ENCODE results near the gene HIBCH.
"Not testable (repeated sequence)": the region's sequence is repeated elsewhere in the genome, so short reads cannot be mapped to it uniquely, and the experiment has no call there.

HIBCH gene

DNA sequence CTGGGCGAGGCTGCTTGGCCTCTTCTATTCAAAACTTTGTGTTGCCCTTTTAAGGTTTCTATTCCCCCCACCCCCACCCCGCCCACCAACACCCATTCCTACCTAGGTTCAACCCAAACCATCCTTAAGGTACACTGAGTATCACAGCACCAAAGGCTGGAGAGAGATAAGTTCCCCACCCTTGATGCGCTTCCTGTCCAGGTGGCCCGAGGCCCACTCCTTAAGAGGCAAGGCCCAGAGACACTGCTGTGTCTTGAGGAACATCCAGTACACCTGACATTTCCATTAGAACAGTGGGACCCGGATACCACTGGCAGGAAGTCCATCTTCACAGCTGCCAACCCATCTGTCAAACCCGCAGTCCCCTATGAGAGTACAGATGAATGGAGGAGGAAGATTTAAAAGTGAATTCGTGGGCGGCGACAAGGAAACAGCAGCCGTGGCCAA is 23.5 kb upstream of the HIBCH start:
- no peak for DNase-seq (ENCODE audit: low read depth in 2 of 2)

DNA sequence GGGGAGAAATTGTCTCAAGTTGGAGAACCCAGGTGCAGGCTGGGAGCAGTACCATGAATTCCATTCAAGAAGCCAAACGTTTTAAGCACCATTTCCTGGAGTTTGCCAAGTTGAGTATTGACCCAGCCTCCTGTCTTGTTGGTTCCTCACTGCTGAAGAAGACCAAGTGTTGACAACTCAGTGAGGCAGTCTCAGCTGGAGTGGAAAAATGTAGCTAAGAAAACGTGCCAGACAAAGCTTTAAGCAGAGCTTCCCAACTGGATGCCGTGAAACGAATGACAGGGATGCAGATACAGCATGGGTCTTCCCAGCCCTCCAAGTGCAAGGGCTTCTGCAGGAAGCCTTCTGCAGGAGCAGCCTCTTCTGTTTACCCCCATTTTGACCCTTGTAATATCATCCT is 23.0 kb upstream of the HIBCH start:
- no peak for DNase-seq (ENCODE audit: low read depth in 2 of 2)

DNA sequence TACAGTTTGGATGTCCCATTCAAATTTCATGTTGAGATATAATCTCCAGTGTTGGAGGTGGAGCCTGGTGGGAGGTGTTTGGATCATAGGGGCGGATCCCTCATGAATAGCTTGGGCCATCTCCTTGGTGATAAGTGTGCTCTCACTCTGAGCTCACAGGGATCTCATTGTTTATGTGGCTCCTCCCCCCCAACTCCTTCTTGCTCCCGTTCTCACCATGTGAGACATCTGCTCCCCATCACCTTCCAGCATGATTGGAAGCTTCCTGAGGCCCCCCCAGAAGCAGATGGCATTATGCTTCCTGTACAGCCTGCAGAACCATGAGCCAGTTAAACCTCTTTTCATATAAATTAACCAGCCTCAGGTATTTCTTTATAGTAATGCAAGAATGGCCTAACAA is 20.7 kb upstream of the HIBCH start:
- no peak for DNase-seq (ENCODE audit: low read depth in 2 of 2)

DNA sequence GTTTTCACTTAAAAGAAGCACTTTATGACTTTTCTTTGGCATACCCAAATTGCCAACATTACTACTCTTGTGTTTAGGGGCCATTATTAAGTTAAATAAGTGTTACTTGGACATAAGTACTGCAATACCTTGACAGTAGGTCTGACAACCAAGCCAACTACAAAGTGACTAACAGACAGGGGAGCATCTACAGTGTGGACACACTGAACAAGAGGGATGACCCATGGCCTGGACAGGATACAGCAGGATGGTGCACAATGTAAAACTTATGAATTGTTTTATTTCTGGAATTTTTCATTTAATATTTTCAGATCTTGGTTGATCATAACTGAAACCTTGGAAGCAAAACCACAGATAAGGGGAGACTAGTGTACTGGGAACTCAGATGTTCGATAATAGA is 19.8 kb upstream of the HIBCH start:
- no peak for DNase-seq (ENCODE audit: low read depth in 2 of 2)

DNA sequence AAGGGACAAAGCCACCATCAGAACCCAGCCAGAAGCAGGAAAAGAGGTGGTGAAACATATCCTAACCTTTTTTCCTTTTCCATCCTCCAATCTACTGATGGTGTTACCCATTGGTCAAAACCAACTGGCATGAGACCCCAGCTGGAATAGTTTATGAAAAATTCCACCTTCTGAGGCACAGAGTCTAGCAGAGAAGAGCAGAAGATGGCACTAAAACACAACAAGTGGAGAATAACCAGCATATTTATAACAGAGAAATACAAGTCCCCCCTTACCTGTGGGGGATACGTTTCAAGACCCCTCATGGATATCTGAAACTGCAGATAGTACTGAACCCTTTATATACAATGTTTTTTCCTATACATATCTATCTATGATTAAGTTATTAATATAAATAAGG is 18.8 kb upstream of the HIBCH start:
- no peak for DNase-seq (ENCODE audit: low read depth in 2 of 2)

DNA sequence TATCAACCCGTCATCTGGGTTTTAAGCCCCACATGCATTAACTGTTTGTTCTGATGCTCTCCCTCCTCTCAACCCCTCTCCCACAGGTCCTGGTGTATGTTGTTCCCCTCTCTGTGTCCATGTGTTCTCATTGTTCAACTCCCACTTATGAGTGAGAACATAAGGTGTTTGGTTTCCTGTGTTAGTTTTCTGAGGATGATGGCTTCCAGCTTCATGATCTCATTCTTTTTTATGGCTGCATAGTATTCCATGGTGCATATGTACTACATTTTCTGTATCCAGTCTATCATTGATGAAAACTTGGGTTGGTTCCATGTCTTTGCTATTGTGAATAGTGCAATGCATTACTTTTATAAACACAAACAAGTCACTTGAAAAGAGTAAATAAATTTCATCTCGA is 16.8 kb upstream of the HIBCH start:
- no peak for DNase-seq (ENCODE audit: low read depth in 2 of 2)

DNA sequence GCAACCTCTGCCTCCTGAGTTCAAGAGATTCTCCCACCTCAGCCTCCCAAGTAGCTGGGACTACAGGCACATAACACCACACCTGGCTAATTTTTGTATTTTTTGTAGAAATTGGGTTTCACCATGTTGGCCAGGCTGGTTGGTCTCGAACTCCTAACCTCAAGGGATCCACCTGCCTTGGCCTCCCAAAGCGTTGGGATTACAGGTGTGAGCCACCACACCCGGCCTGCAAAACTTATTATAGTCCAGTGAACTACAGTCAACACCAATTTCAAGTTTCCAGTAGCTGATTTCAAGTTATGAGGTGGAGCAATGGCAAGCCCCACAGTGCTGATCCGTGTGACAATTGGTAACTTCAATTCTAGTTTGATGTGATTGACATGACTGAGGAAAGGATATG is 16.0 kb upstream of the HIBCH start:
- DNase-seq (ENCODE audit: low read depth in 2 of 2): not testable (repeated sequence)

DNA sequence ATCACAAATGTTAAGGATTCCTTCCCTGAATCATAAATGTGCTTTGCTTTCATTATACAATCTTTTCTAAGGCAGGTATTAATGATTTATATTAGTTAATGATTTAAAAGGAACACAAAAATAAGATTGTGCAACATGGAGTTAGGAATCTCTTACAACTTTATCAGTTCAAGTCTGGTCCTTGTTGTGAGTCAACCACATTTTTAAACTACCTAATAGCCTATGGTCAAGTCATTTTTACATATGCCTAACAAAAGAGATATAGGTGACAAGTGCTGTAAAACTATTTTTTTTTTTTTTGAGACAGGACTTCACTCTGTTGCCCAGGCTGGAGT is 15.6 kb upstream of the HIBCH start:
- no peak for DNase-seq (ENCODE audit: low read depth in 2 of 2)

DNA sequence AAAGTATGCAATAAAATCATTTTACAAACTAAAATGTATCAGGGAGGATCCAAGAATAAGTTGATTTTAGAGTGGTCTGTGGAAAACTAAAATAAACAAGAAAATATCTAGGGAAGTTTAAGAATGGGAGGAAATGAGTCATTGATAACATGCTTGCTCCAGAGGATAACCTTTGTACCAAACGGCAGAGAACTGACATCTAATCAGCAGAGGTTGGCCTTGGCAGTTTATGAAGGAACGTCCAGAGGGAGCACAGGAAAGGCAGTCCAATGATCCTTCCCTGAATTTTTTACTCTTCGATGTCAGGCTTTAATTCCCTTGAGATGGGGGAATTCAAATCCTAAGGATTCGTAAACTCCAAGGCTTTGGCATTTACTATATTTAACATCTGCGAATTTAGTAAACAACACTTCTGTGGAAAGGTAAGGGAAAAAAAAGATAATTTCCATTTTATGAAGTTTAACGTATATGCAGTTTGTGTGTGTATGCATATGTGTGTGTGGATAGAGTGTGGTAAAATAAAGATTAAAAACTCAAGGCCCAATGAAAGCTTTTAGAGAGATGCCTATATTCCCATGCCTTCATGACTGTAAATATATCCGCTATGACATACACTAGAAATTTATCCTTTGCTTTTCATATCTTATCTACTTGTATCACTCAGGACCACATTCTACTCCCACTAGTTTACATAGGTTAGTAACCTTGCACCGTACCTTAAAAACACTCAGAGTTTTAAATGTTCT is 15.0 kb upstream of the HIBCH start:
- DNase-seq (ENCODE audit: low read depth in 2 of 2): no peak

DNA sequence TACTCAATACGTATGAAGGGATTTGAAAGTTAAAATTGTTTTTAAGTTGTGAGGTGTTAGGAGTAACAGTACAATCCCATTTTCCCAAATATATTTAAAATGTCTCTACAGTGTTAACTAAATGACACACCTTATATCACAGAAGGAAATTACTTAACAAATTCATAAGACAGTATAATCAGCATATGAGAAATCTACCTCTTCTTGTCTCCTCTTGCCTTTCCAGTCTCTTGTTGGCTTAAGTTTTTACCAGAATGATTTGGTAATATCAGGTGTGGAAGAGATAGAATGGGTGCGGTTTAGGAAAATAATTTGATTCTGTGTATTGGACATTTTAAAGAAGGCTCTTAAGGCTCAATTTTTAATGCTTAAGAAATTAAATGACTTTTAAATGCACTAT is 14.3 kb upstream of the HIBCH start:
- DNase-seq (ENCODE audit: low read depth in 2 of 2): no peak

DNA sequence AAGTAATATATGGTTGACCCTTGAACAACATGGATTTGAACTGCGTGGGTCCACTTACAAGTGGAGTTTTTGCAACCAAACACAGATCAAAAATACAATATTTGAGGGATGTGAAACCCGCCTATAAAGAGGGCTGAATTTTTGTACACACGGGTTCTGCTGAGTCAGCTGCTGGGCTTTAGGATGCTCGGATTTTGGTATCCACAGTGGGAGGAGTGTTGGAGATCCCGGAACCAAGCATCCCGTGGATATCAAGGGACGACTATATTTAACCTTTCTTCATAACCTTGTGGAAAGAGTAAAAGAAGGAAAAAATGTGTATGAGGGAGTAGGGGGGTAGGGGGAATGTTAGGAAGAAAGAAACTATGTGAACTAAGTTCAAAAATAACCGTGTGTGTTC is 13.8 kb upstream of the HIBCH start:
- no peak for DNase-seq (ENCODE audit: low read depth in 2 of 2)

DNA sequence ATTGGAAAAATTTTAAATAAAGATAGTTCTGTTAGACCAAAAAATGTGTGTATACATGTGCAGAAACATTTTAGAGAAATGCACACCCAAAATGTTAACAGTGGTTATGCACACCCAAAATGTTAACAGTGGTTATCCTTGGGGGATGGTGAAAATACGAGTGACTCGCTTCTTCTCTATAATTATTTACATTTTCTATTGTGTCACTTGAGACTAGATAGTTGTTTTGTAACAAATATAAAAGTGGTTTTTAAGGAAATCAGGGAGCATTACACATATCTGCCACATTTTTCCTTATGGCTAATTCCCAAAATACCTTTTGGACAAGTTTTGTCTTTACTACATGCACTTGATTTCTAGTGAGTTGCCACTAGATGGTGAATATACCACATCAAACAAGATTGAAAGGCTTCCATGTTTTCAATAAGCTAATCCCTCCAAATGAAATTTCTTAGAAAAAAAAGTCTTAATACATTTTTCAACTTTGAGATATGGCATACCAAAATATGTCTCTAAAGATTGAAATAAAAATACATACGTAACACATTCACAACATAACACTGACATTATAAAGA is 9.0 kb upstream of the HIBCH start:
- no peak for DNase-seq (ENCODE audit: low read depth in 2 of 2)

DNA sequence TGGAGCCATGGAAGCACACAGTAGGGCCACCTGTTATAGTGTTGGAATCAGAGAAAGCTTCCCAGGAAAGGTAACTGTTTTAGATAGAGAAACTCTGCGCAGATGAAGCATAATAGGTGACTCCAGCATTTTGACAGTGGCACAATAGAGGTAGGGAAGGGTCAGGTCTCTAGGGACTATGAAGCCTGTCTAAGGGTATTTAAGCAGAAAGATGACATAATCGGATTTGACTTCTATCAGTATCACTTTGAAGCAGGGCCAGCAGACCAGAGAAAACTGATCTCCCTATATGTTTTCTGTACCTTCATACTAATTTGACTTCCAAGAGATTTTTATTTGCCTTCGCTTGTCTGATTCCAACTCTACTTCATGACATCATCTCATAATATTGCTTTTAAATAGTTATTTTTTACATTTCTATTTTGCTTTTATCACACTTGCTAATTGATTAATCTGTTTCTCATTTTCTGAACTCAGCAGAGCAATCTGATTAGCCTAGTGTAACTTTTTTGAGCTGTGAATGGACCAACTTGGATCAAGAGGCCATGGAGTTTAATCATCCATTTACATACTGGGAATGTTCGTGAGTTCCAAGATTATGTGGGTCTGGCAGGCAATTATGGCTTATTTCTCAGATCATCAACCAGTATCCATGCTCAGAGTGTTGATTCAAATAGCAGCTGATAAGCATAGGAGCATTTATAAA is 8.4 kb upstream of the HIBCH start:
- no peak for DNase-seq (ENCODE audit: low read depth in 2 of 2)

DNA sequence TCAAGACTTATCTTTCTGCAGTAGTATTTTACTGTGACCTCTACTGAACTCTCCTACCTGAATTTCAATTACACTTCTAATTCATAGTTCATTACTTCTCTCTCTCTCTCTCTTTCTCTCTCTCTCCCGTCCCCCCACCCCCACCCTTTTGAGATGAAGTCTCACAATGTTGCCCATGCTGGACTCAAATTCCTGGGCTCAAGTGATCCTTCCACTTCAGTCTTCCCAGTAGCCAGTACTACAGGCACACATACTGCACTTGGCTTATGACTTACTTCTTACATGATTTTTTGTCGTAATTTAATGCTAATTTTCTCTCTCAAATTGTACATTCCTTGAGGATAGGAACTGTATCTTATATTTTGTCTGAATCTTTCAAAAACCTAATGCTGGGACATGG is 6.0 kb upstream of the HIBCH start:
- DNase-seq (ENCODE audit: low read depth in 2 of 2): no peak

DNA sequence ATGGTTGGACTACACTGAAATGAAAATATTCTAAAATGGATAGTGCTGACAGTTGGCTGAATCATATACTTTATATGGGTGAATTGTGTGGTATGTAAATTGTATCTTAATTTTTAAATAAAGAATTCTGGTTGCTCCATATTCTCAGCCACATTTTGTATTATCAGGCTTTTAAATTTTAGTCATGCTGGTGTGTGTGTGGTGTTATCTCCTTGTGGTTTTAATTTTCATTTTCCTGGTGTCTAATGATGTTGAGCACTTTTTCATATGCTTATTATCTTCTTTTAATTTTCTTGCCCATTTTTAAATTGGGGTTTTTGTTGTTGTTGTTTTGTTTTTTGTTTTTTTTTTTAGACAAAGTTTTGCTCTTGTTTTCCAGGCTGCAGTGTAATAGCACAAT is 3.8 kb upstream of the HIBCH start:
- DNase-seq (ENCODE audit: low read depth in 2 of 2): no peak

DNA sequence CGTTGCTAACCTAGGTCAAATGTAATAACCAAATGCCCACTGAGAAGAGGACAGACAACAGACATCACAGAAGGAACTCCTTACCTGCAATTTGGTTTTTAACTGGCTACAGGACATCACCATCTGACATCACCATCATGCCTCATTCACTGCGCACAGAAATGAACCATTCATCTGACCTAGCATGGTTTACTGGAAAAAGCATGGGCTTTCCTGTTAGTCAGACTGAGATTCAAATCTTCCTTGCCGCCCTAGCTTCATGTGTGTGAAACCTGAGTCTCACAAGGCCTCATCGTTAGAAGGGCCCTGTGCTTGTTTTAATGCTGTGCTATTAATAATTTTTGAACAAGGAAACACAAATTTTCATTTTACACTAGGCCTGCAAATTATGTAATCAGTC is 1.1 kb upstream of the HIBCH start:
- no peak for DNase-seq (ENCODE audit: low read depth in 2 of 2)

DNA sequence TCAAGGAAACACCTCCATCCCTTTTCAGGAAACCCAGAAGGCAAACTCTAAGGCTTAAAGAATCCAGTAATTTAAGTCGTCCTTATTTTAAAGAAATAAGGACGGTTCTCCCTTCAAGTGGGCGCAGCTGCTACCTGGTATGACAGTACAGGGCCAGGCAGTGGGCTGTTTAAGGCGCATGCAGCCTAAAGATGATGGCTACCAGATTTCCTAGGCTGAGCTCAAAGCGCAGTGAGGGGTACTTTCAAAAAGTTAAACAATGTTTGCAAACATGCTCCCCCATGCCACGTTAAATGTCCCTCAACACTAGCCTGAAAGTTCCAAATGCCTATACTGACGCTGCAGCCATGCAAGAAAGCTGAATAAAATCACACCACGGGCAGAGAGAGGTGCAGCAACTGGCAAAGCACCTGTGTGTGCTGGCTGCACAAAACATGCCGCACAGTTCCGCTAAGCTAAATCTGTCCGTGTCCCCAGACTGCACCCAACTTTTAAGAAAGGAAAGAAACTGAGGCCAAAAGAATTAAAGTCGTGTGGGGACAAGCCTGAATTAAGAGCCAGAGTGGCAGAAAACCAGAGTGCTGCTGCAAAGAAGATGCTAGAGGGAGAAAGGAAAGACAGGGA is 583 bp downstream of the HIBCH start:
- DNase-seq (ENCODE audit: low read depth in 2 of 2): no peak

DNA sequence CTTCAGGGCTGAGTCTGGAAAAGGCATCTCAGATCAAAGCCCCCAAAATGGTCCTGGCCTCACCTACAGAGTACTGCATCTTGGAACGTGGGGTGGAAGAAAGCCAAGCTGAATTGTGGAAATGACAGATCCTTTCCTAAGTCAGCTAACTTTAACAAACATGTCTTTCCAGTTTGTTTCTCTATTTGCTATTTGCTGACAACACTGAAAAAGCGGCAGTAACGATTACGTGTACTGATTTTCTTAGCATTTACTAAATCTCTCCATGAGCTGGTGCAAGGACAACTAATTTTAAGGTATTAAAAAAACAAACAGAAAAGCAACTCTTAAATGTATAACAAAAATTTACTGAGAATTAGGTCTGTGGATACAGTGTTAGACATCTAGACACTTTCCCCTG is 1.1 kb downstream of the HIBCH start:
- no peak for DNase-seq (ENCODE audit: low read depth in 2 of 2)

DNA sequence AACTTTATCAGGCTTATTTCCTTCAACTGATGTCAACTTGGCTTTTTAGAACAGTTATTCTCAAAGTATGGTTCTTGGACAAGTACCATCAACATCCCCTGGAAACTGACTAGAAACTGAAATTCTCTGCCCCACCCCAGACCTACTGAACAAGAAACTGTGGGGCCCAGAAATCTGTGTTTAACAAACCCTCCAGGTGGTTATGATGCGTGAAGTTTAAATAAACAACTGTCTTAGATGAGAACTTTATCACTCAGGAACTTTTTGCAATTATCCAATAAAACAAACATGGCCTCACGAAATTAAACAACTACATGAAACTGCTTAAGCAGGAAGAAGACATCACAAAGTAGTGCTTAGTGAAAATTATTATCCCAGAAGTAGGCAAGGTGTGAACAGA is 4.4 kb downstream of the HIBCH start:
- no peak for DNase-seq (ENCODE audit: low read depth in 2 of 2)

DNA sequence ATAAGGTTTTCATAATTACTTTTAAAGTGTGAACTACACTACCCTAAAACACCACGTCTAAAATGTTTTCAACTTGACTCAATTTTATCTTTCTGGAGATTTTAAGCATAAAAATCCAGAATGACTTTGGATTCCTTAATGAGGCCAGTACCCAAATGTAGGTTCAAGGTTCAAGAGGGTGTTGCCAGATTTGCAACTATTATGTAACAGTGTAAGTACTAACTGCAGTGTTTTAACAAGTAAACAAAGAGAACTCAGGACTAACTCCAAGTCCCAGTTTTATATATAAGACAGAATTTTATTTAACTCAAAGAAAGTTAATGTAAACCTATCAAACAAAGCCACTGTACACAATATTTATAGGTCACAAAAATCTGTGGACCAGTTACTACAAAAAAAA is 5.7 kb downstream of the HIBCH start:
- DNase-seq (ENCODE audit: low read depth in 2 of 2): no peak

DNA sequence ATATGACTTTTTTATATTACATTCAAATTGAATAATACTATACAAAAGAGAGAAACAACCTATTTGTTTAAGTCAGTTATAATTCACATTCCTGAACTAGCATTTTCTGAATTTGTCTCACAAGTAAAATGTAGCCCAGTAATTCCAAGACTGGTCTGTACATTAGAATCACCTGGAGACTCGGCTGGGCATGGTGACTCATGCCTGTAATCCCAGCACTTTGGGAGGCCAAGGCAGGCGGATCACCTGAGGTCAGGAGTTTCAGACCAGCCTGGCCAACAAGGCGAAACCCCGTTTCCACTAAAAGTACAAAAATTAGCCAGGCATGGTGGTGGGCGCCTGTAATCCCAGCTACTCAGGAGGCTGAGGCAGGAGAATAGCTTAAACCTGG is 7.0 kb downstream of the HIBCH start:
- DNase-seq (ENCODE audit: low read depth in 2 of 2): not testable (repeated sequence)

DNA sequence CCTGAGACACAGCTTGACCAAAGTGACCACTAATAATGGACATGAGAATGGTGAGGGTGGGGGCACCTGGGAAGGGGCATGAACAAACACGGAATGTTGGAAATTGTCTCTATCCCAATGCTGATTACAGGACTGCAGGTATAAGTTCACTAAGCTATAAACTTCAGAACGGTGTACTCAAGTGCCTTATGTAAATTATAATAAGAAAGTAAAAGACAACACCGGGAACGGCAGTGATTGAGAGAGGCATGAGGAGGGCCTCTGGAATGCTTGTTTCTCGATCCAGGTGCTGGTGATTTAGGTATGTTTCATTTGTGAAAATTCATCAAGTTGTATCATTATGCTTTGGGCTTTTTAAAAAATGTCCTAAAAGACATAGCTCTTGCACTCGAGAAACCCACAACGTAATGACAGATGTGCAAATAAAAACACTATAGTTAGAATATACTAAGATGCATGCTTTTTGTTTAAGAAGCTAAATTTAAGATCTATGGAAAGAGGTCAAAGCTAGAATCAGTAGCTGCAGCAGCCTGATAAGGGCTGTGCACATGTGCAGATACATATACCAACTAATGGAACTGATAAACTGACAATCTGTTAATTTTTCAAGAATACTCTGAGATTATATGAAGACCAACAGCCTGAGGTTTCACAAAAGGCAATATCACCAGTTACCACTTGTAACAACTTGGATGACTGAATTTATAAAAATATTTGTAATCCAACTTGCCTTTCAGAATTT is 7.6 kb downstream of the HIBCH start:
- no peak for DNase-seq (ENCODE audit: low read depth in 2 of 2)
